HepG2 (cell line): ENCODE results near the gene ALMS1. TPM values are rescaled to one million over a fixed set of nuclear protein-coding genes. Genes with fewer than 3 reads are reported as not detected.

Source experiments
- ATRX ChIP-seq: sonication (generic); formaldehyde crosslinking; IDR thresholded peaks from 2 replicates; pipeline ENCODE4 v1.4.0; 2020; ENCODE audit warnings: missing genetic modification reagents, borderline replicate concordance
- CBFB ChIP-seq: sonication (generic); formaldehyde crosslinking; IDR thresholded peaks from 2 replicates; pipeline ENCODE4 v1.4.0; 2020; ENCODE audit warnings: missing genetic modification reagents
- HES4 ChIP-seq: sonication (generic); formaldehyde crosslinking; IDR thresholded peaks from 2 replicates; pipeline ENCODE4 v1.9.0; 2021; ENCODE audit warnings: mild to moderate bottlenecking, missing genetic modification reagents, borderline replicate concordance
- HOXA5 ChIP-seq: sonication (generic); formaldehyde crosslinking; IDR thresholded peaks from 2 replicates; pipeline ENCODE4 v1.4.0; 2020; ENCODE audit warnings: missing genetic modification reagents
- KDM3A ChIP-seq: IDR thresholded peaks from 2 replicates; pipeline ENCODE4 v1.6.1; 2018; ENCODE audit warnings: low read depth, missing compliant biosample characterization
- NKX3-1 ChIP-seq: sonication (generic); formaldehyde crosslinking; IDR thresholded peaks from 2 replicates; pipeline ENCODE4 v1.5.0; 2020; ENCODE audit warnings: missing genetic modification reagents
- NPAS2 ChIP-seq: sonication (generic); formaldehyde crosslinking; IDR thresholded peaks from 2 replicates; pipeline ENCODE4 v1.8.0; 2022; ENCODE audit warnings: mild to moderate bottlenecking, missing genetic modification reagents, borderline replicate concordance
- NR2F6 ChIP-seq, 2 experiments: IDR thresholded peaks; 2 replicates each; pipeline ENCODE4 v1.6.1; 2016; ENCODE audit warnings: antibody characterized with exemption in 1 of 2, mild to moderate bottlenecking in 1 of 2
- RFX1 ChIP-seq: fragments of 450-650 bp; IDR thresholded peaks from 2 replicates; pipeline ENCODE4 v1.6.1; 2017
- ZNF225 ChIP-seq: sonication (generic); formaldehyde crosslinking; IDR thresholded peaks from 2 replicates; pipeline ENCODE4 v1.4.0; 2020; ENCODE audit warnings: mild to moderate bottlenecking, missing genetic modification reagents
- ZNF256 ChIP-seq: sonication (generic); formaldehyde crosslinking; conservative IDR thresholded peaks from 2 replicates; pipeline ENCODE4 v1.4.0; 2020; ENCODE audit warnings: missing genetic modification reagents
- ZNF570 ChIP-seq: sonication (generic); formaldehyde crosslinking; IDR thresholded peaks from 2 replicates; pipeline ENCODE4 v1.4.0; 2020; ENCODE audit warnings: mild to moderate bottlenecking, missing genetic modification reagents, borderline replicate concordance
- ZNF891 ChIP-seq: sonication (generic); formaldehyde crosslinking; IDR thresholded peaks from 2 replicates; pipeline ENCODE4 v1.5.0; 2020; ENCODE audit warnings: mild to moderate bottlenecking, missing genetic modification reagents
- ZSCAN20 ChIP-seq: sonication (generic); formaldehyde crosslinking; IDR thresholded peaks from 2 replicates; pipeline ENCODE4 v1.4.0; 2020; ENCODE audit warnings: missing genetic modification reagents, mild to moderate bottlenecking, borderline replicate concordance
- polyA plus RNA-seq, 8 experiments: library from polyadenylated mRNA; depleted of rRNA in 3 of 8; stranded (reverse) in 7 of 8; unstranded in 1 of 8; fragments of >200 nt; fragmentation: Illumina TruSeq in 4 of 8; extraction: Trizol in 4 of 8; gene quantifications; 2 replicates each; pipeline versions ENCODE4 v1.2.1 to v1.2.3, GENCODE V29; 2011 to 2016; ENCODE audit warnings: low read depth in 4 of 8, missing spikeins in 1 of 8, mixed read lengths in 1 of 8; ENCODE audit not compliant: insufficient read depth in 1 of 8
- total RNA-seq, 5 experiments: library from RNA; depleted of rRNA; stranded (reverse); fragments of >200 nt; fragmentation: Illumina TruSeq; extraction: Trizol; gene quantifications; 2 replicates each; pipeline ENCODE4 v1.2.3, GENCODE V29; 2016; ENCODE audit warnings: low read depth in 1 of 5
- TF ChIP-seq, protein P1 (sequence below): sonication (generic); formaldehyde crosslinking; IDR thresholded peaks from 2 replicates; pipeline ENCODE4 v1.5.1; 2020; ENCODE audit warnings: missing genetic modification reagents, mild to moderate bottlenecking, borderline replicate concordance
- TF ChIP-seq, protein P2 (sequence below): sonication (generic); formaldehyde crosslinking; IDR thresholded peaks from 2 replicates; pipeline ENCODE4 v1.8.0; 2022; ENCODE audit warnings: mild to moderate bottlenecking, missing genetic modification reagents, borderline replicate concordance
- TF ChIP-seq, protein P3 (sequence below): sonication (generic); formaldehyde crosslinking; IDR thresholded peaks from 2 replicates; pipeline ENCODE4 v1.9.0; 2022; ENCODE audit warnings: missing genetic modification reagents, mild to moderate bottlenecking, borderline replicate concordance
- TF ChIP-seq, protein P4 (sequence below): sonication (generic); formaldehyde crosslinking; conservative IDR thresholded peaks from 2 replicates; pipeline ENCODE4 v1.8.0; 2022; ENCODE audit warnings: mild to moderate bottlenecking, moderate library complexity, missing genetic modification reagents
- TF ChIP-seq, protein P5 (sequence below): IDR thresholded peaks from 2 replicates; pipeline ENCODE4 v1.6.1; 2016; ENCODE audit warnings: missing genetic modification reagents, missing compliant biosample characterization

Gene ALMS1
- total and polyA plus RNA-seq, 2 of the 13 experiments (the other 11 are each of a cell fraction or from before 2014, with no cell fraction given): 12.9 to 21.2 TPM

DNA sequence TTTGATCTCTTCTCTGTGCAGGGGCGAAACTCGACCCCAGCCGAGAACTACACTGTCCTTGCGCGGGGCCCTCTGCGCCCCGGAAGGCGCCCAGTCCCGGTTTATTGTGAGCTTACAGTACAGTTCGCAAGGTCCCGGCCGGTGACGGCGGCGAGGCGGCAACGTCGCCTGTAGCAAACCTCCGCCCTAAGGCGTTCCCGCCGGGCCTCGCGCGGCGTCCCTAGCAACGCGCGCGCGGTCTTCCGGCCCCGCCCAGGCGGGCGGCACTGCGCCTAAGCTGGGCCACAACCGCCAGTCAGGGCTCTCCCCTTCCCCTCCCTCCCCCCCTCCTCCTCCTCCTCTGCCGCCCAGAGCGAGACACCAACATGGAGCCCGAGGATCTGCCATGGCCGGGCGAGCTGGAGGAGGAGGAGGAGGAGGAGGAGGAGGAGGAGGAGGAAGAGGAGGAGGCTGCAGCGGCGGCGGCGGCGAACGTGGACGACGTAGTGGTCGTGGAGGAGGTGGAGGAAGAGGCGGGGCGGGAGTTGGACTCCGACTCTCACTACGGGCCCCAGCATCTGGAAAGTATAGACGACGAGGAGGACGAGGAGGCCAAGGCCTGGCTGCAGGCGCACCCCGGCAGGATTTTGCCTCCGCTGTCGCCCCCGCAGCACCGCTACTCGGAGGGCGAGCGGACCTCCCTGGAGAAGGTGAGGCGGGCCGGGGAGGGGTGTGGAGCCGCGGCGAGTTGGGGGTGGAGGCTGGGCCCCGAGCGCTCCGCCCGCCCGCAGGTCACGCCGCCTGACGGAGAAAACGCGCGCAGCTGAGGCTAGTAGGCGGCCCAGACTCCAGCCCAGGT lies at the start of gene ALMS1 (continued):
- TF ChIP-seq KDM3A (CRISPR knock-in tag): no peak; the same call in none of the 2 replicates
- TF ChIP-seq, protein P1, sequence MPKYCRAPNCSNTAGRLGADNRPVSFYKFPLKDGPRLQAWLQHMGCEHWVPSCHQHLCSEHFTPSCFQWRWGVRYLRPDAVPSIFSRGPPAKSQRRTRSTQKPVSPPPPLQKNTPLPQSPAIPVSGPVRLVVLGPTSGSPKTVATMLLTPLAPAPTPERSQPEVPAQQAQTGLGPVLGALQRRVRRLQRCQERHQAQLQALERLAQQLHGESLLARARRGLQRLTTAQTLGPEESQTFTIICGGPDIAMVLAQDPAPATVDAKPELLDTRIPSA (CRISPR knock-in tag): peak; percentile 58; the same call in 1 of the 2 replicates
- TF ChIP-seq NPAS2 (CRISPR knock-in tag): no peak
- TF ChIP-seq, protein P2, sequence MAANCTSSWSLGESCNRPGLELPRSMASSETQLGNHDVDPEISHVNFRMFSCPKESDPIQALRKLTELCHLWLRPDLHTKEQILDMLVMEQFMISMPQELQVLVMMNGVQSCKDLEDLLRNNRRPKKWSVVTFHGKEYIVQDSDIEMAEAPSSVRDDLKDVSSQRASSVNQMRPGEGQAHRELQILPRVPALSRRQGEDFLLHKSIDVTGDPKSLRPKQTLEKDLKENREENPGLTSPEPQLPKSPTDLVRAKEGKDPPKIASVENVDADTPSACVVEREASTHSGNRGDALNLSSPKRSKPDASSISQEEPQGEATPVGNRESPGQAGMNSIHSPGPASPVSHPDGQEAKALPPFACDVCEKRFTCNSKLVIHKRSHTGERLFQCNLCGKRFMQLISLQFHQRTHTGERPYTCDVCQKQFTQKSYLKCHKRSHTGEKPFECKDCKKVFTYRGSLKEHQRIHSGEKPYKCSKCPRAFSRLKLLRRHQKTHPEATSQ (CRISPR knock-in tag): 0 out of 2 replicates have a peak, but pooled peaks have one; percentile 64
- TF ChIP-seq ATRX (CRISPR knock-in tag): no peak
- no peak for TF ChIP-seq ZNF570
- peak; percentile 93 for TF ChIP-seq HES4 (CRISPR knock-in tag)
- TF ChIP-seq RFX1: peak; percentile 77
- no peak for TF ChIP-seq NKX3-1 (CRISPR knock-in tag)
- TF ChIP-seq HOXA5 (CRISPR knock-in tag): no peak; the same call in 1 of the 2 replicates
- TF ChIP-seq NR2F6 (IDR thresholded peaks at IDR 0.05): no peak
- TF ChIP-seq NR2F6 (CRISPR knock-in tag; IDR thresholded peaks at IDR 0.05): 0 out of 2 replicates have a peak, but pooled peaks have one; percentile 55
- TF ChIP-seq ZNF256 (CRISPR knock-in tag): 0 out of 2 replicates have a peak, but pooled peaks have one; percentile 40
- 0 out of 2 replicates have a peak, but pooled peaks have one; percentile 27 for TF ChIP-seq ZSCAN20 (CRISPR knock-in tag)
- peak; percentile 90 for TF ChIP-seq ZNF891 (CRISPR knock-in tag)
- TF ChIP-seq, protein P3, sequence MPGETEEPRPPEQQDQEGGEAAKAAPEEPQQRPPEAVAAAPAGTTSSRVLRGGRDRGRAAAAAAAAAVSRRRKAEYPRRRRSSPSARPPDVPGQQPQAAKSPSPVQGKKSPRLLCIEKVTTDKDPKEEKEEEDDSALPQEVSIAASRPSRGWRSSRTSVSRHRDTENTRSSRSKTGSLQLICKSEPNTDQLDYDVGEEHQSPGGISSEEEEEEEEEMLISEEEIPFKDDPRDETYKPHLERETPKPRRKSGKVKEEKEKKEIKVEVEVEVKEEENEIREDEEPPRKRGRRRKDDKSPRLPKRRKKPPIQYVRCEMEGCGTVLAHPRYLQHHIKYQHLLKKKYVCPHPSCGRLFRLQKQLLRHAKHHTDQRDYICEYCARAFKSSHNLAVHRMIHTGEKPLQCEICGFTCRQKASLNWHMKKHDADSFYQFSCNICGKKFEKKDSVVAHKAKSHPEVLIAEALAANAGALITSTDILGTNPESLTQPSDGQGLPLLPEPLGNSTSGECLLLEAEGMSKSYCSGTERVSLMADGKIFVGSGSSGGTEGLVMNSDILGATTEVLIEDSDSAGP (CRISPR knock-in tag): peak; percentile 89; the same call in 1 of the 2 replicates
- TF ChIP-seq, protein P4, sequence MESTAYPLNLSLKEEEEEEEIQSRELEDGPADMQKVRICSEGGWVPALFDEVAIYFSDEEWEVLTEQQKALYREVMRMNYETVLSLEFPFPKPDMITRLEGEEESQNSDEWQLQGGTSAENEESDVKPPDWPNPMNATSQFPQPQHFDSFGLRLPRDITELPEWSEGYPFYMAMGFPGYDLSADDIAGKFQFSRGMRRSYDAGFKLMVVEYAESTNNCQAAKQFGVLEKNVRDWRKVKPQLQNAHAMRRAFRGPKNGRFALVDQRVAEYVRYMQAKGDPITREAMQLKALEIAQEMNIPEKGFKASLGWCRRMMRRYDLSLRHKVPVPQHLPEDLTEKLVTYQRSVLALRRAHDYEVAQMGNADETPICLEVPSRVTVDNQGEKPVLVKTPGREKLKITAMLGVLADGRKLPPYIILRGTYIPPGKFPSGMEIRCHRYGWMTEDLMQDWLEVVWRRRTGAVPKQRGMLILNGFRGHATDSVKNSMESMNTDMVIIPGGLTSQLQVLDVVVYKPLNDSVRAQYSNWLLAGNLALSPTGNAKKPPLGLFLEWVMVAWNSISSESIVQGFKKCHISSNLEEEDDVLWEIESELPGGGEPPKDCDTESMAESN (CRISPR knock-in tag): peak; percentile 81; the same call in 1 of the 2 replicates
- TF ChIP-seq, protein P5, sequence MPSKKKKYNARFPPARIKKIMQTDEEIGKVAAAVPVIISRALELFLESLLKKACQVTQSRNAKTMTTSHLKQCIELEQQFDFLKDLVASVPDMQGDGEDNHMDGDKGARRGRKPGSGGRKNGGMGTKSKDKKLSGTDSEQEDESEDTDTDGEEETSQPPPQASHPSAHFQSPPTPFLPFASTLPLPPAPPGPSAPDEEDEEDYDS (CRISPR knock-in tag): peak; percentile 40; the same call in 1 of the 2 replicates
- no peak; the same call in 1 of the 2 replicates for TF ChIP-seq CBFB
- no peak for TF ChIP-seq ZNF225
